IMR-90 (cell line): Measurements from ENCODE around the gene GPR141. TPM values are rescaled to one million over a fixed set of nuclear protein-coding genes. Genes with fewer than 3 reads are reported as not detected.

Source experiments
- ATAC-seq: fragments of 200-7000 bp; cut with Tn5 transposase; 2 replicates; pipeline ENCODE4 v1.9.1; 2020; ENCODE audit warnings: low read depth, mild to moderate bottlenecking, moderate library complexity
- BruUV-seq: library from RNA; stranded (reverse); fragments of 400-500 nt; replicated peaks from 2 replicates; lab custom pipeline; 2021; lab: Mats Ljungman, UMichigan
- CTCF ChIA-PET: fragments of 300-600 bp; formaldehyde crosslinking; extraction: SDS; loops from one replicate; lab custom pipeline; 2021; ENCODE audit warnings: antibody characterized with exemption; lab: Yijun Ruan, JAX
- POLR2A ChIA-PET: fragments of 300-600 bp; sonication (Branson Sonifier 250); formaldehyde crosslinking; loops from one replicate; lab custom pipeline; 2022; ENCODE audit warnings: antibody characterized with exemption; ENCODE audit not compliant: unreplicated experiment; lab: Charles Lee
- DNase-seq: peaks from one replicate; pipeline ENCODE4 v3.0.0; 2013
- H2AFZ ChIP-seq: replicated peaks from 2 replicates; pipeline ENCODE3; 2013; ENCODE audit warnings: low read length, mild to moderate bottlenecking; ENCODE audit not compliant: poor library complexity
- H2AK5ac ChIP-seq: 2 replicates; pipeline ENCODE4 v1.6.1; 2013; ENCODE audit warnings: low read depth, low read length, inconsistent platforms
- H2AK9ac ChIP-seq: replicated peaks from 2 replicates; pipeline ENCODE3; 2013; ENCODE audit warnings: mild to moderate bottlenecking, low read depth, low read length, moderate library complexity; ENCODE audit not compliant: poor library complexity
- H2BK120ac ChIP-seq: 2 replicates; pipeline ENCODE4 v1.6.1; 2013; ENCODE audit warnings: low read depth, low read length, inconsistent platforms
- H2BK15ac ChIP-seq: 3 replicates; pipeline ENCODE4 v1.6.1; 2013; ENCODE audit warnings: low read depth, low read length, inconsistent platforms
- H2BK20ac ChIP-seq: 2 replicates; pipeline ENCODE4 v1.6.1; 2013; ENCODE audit warnings: low read depth, mild to moderate bottlenecking, inconsistent platforms, low read length, moderate library complexity
- H2BK5ac ChIP-seq: 2 replicates; pipeline ENCODE4 v1.6.1; 2013; ENCODE audit warnings: mild to moderate bottlenecking, low read depth, low read length, inconsistent platforms; ENCODE audit not compliant: poor library complexity, severe bottlenecking
- H3K14ac ChIP-seq: replicated peaks from 2 replicates; pipeline ENCODE4 v1.6.1; 2013; ENCODE audit warnings: low read depth, low read length, inconsistent platforms
- H3K18ac ChIP-seq: 2 replicates; pipeline ENCODE4 v1.6.1; 2013; ENCODE audit warnings: low read depth, low read length, control low read depth
- H3K23ac ChIP-seq: 2 replicates; pipeline ENCODE4 v1.6.1; 2013; ENCODE audit warnings: low read depth, low read length, inconsistent platforms
- H3K27ac ChIP-seq: 2 replicates; pipeline ENCODE4 v1.5.1; 2013; ENCODE audit warnings: mild to moderate bottlenecking, control low read depth, low read length; ENCODE audit not compliant: insufficient read depth
- H3K27me3 ChIP-seq: 2 replicates; pipeline ENCODE4 v1.6.1; 2013; ENCODE audit warnings: low read length; ENCODE audit not compliant: control insufficient read depth, insufficient read depth
- H3K36me3 ChIP-seq: 2 replicates; pipeline ENCODE4 v1.6.1; 2013; ENCODE audit warnings: low read length, mixed read lengths; ENCODE audit not compliant: control insufficient read depth, insufficient read depth
- H3K4ac ChIP-seq: 2 replicates; pipeline ENCODE4 v1.6.1; 2013; ENCODE audit warnings: low read depth, low read length, inconsistent platforms
- H3K4me1 ChIP-seq: 2 replicates; pipeline ENCODE4 v1.6.1; 2013; ENCODE audit warnings: low read length, mixed read lengths; ENCODE audit not compliant: control insufficient read depth, insufficient read depth
- H3K4me2 ChIP-seq: 2 replicates; pipeline ENCODE4 v1.6.1; 2013; ENCODE audit warnings: low read depth, mild to moderate bottlenecking, control low read depth, low read length, moderate library complexity
- H3K4me3 ChIP-seq: 2 replicates; pipeline ENCODE4 v1.5.1; 2013; ENCODE audit warnings: low read depth, mild to moderate bottlenecking, control low read depth, low read length, moderate library complexity; ENCODE audit not compliant: insufficient read depth
- H3K56ac ChIP-seq: 2 replicates; pipeline ENCODE4 v1.6.1; 2013; ENCODE audit warnings: low read length, inconsistent platforms; ENCODE audit not compliant: insufficient read depth; ENCODE audit errors: extremely low read depth
- H3K79me1 ChIP-seq, 2 experiments: 2 replicates each; pipeline ENCODE4 v1.6.1; 2013; ENCODE audit warnings: low read length in 2 of 2, inconsistent platforms in 1 of 2, low read depth in 1 of 2
- H3K9ac ChIP-seq: 2 replicates; pipeline ENCODE4 v1.6.1; 2013; ENCODE audit warnings: low read depth, low read length, control low read depth
- H3K9me1 ChIP-seq: 2 replicates; pipeline ENCODE4 v1.6.1; 2013; ENCODE audit warnings: low read length, inconsistent platforms; ENCODE audit not compliant: insufficient read depth
- H3K9me3 ChIP-seq: 2 replicates; pipeline ENCODE4 v1.6.1; 2013; ENCODE audit warnings: low read length; ENCODE audit not compliant: control insufficient read depth, insufficient read depth
- H4K20me1 ChIP-seq: 2 replicates; pipeline ENCODE4 v1.6.1; 2013; ENCODE audit warnings: low read length, inconsistent platforms; ENCODE audit not compliant: insufficient read depth
- H4K5ac ChIP-seq: 2 replicates; pipeline ENCODE4 v1.6.1; 2013; ENCODE audit warnings: mild to moderate bottlenecking, low read depth, low read length, control low read depth
- H4K8ac ChIP-seq, 2 experiments: 2 replicates each; pipeline ENCODE4 v1.6.1; 2013; ENCODE audit warnings: low read depth in 2 of 2, low read length in 2 of 2, control low read depth in 1 of 2, inconsistent platforms in 1 of 2
- H4K91ac ChIP-seq: 2 replicates; pipeline ENCODE4 v1.6.1; 2013; ENCODE audit warnings: low read depth, low read length, inconsistent platforms; ENCODE audit not compliant: insufficient read depth
- BHLHE40 ChIP-seq: fragments of 150-350 bp; IDR thresholded peaks from 2 replicates; pipeline ENCODE4 v1.6.1; 2016; ENCODE audit warnings: mild to moderate bottlenecking, low read depth, low read length
- CHD1 ChIP-seq: IDR thresholded peaks from 2 replicates; pipeline ENCODE4 v1.6.1; 2012; ENCODE audit warnings: low read depth, low read length, improper control_type of control experiment
- CTCF ChIP-seq: conservative IDR thresholded peaks from 2 replicates; pipeline ENCODE4 v1.5.1; 2012; ENCODE audit warnings: mild to moderate bottlenecking, low read depth, low read length, improper control_type of control experiment
- FOS ChIP-seq: fragments of 150-350 bp; IDR thresholded peaks from 2 replicates; pipeline ENCODE4 v1.6.1; 2016; ENCODE audit warnings: low read depth, low read length
- MAFK ChIP-seq: IDR thresholded peaks from 2 replicates; pipeline ENCODE4 v1.6.1; 2012; ENCODE audit warnings: low read depth, low read length, improper control_type of control experiment
- MAZ ChIP-seq: IDR thresholded peaks from 2 replicates; pipeline ENCODE4 v1.6.1; 2012; ENCODE audit warnings: low read depth, mild to moderate bottlenecking, low read length, improper control_type of control experiment, moderate library complexity, borderline replicate concordance
- POLR2A ChIP-seq: IDR thresholded peaks from 2 replicates; pipeline ENCODE4 v1.6.1; 2012; ENCODE audit warnings: mild to moderate bottlenecking, low read depth, low read length
- RCOR1 ChIP-seq: IDR thresholded peaks from 2 replicates; pipeline ENCODE4 v1.6.1; 2012; ENCODE audit warnings: mild to moderate bottlenecking, low read length, improper control_type of control experiment; ENCODE audit not compliant: insufficient replicate concordance
- RFX5 ChIP-seq: IDR thresholded peaks from 2 replicates; pipeline ENCODE4 v1.8.0; 2012; ENCODE audit warnings: low read depth, mild to moderate bottlenecking, low read length, moderate library complexity
- USF2 ChIP-seq: fragments of 150-350 bp; IDR thresholded peaks from 2 replicates; pipeline ENCODE4 v1.6.1; 2017; ENCODE audit warnings: mild to moderate bottlenecking, antibody characterized with exemption, low read length, low read depth
- WGBS, 2 experiments: methylation state at CpG; one replicate each; pipeline versions ENCODE4 v1.1.5 to v1.1.7; 2013; ENCODE audit warnings: missing lambda C conversion rate in 2 of 2; ENCODE audit not compliant: insufficient read length in 1 of 2; ENCODE audit errors: extremely low coverage in 2 of 2; 5-methylcytosine and 5-hydroxymethylcytosine counted together
- dilution Hi-C: fragments of 300-500 bp; cut with HindIII; formaldehyde crosslinking; loops from one replicate; pipeline ENCODE4 v1.14.3; 2018; ENCODE audit warnings: low sequenced_read_pairs; ENCODE audit not compliant: unreplicated experiment
- in situ Hi-C: fragments of 300-500 bp; cut with MboI; formaldehyde crosslinking; loops from 3 replicates; pipeline ENCODE4 v1.14.3; 2019; ENCODE audit warnings: low sequenced_read_pairs, inconsistent platforms, mixed read lengths
- intact Hi-C: fragments of 100-400 bp; cut with micrococcal nuclease; formaldehyde crosslinking; loops from 2 replicates; pipeline ENCODE4 v1.10.0; 2022
- polyA plus RNA-seq, 3 experiments: library from polyadenylated mRNA; depleted of rRNA; stranded (reverse); fragments of >200 nt; gene quantifications; 2 replicates each; pipeline ENCODE4 v1.2.3, GENCODE V29; 2012; ENCODE audit warnings: low replicate concordance in 1 of 3
- total RNA-seq: library from RNA; depleted of rRNA; stranded (reverse); fragments of >200 nt; gene quantifications from 2 replicates; pipeline ENCODE4 v1.2.3, GENCODE V29; 2012
- TF ChIP-seq, protein P1 (sequence below): fragments of 150-350 bp; IDR thresholded peaks from 2 replicates; pipeline ENCODE4 v1.6.1; 2016; ENCODE audit warnings: low read depth, mild to moderate bottlenecking, low read length, moderate library complexity, borderline replicate concordance

Gene GPR141
- total and polyA plus RNA-seq, 2 of the 4 experiments (the other 2 are of a cell fraction): not detected

DNA sequence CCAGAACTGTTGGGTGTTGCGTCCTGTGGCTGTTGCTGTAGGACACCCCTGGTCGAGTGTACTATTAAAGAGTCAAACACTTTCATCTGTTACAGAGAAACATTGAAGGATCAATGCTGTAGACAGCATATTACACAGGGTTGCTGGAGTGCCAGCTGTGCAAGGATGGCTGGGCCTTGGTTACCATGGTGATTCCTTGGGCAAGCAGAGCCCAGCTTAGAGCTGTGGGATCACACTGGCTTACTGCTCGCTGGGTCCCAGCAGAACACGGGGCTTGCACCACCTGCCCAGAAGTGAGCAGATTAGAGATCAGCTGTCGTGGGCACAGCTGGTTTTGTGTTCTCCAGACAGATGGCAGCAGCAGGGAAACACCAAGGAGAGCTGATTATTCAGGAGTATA lies 76.0 kb downstream of the GPR141 start:
- no peak for DNase-seq
- TF ChIP-seq RFX5: no peak
- no peak for TF ChIP-seq MAFK
- TF ChIP-seq FOS: no peak
- no peak for TF ChIP-seq CTCF
- no peak for TF ChIP-seq USF2
- TF ChIP-seq MAZ: no peak
- TF ChIP-seq BHLHE40: no peak
- TF ChIP-seq, protein P1, sequence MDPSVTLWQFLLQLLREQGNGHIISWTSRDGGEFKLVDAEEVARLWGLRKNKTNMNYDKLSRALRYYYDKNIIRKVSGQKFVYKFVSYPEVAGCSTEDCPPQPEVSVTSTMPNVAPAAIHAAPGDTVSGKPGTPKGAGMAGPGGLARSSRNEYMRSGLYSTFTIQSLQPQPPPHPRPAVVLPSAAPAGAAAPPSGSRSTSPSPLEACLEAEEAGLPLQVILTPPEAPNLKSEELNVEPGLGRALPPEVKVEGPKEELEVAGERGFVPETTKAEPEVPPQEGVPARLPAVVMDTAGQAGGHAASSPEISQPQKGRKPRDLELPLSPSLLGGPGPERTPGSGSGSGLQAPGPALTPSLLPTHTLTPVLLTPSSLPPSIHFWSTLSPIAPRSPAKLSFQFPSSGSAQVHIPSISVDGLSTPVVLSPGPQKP: no peak
- no peak for TF ChIP-seq RCOR1
- TF ChIP-seq CHD1: no peak
- TF ChIP-seq POLR2A: no peak
- no peak overlapping the region for H2BK15ac ChIP-seq
- no peaks in the 10 kb centered on the region for H3K79me1 ChIP-seq
- no peak overlapping the region for H2AK5ac ChIP-seq
- POLR2A ChIA-PET: no interaction called here
- no peaks in the 10 kb centered on the region for H3K36me3 ChIP-seq
- H3K4me3 ChIP-seq: no peak overlapping the region
- no peak overlapping the region for H3K4me2 ChIP-seq
- in situ Hi-C loops: no loop called here
- no peaks in the 10 kb centered on the region for H4K20me1 ChIP-seq
- H3K4ac ChIP-seq: no peak overlapping the region
- H3K23ac ChIP-seq: no peak overlapping the region
- dilution Hi-C loops: no loop called here
- no peak overlapping the region for H4K5ac ChIP-seq
- intact Hi-C loops: no loop called here
- H2AK9ac ChIP-seq: no peak overlapping the region
- peaks cover 13% of the 10 kb centered on the region for H3K9me3 ChIP-seq
- CTCF ChIA-PET: no interaction called here
- no TSS peak for BruUV-seq
- H3K4me1 ChIP-seq: no peaks in the 10 kb centered on the region
- no peak overlapping the region for H3K14ac ChIP-seq
- no peak overlapping the region for H3K9ac ChIP-seq
- WGBS, 2 experiments: no CpG with 5 or more reads among the region's 5 CpGs
- H2BK20ac ChIP-seq: no peak overlapping the region
- no peak overlapping the region for H3K18ac ChIP-seq
- no peak overlapping the region for H4K8ac ChIP-seq
- H3K27ac ChIP-seq: no peak overlapping the region
- no peak overlapping the region for H2AFZ ChIP-seq
- no peak overlapping the region for H4K91ac ChIP-seq
- no peak for ATAC-seq
- H2BK120ac ChIP-seq: no peak overlapping the region
- no peak overlapping the region for H3K56ac ChIP-seq
- no peaks in the 10 kb centered on the region for H3K9me1 ChIP-seq
- no peaks in the 10 kb centered on the region for H3K27me3 ChIP-seq
- no peak overlapping the region for H2BK5ac ChIP-seq
